GM12878 (cell line): ENCODE data around the gene TBC1D20.

Experiments used
- BCLAF1 ChIP-seq: fragments of 450-650 bp; IDR thresholded peaks from 2 replicates; pipeline ENCODE4 v1.6.1; 2017; ENCODE audit warnings: antibody characterized with exemption, mild to moderate bottlenecking, moderate library complexity
- EZH2 ChIP-seq: IDR thresholded peaks from 2 replicates; pipeline ENCODE4 v1.6.1; 2012; ENCODE audit warnings: low read depth, mild to moderate bottlenecking, control low read depth, inconsistent platforms, low read length, borderline replicate concordance; ENCODE audit not compliant: control insufficient read depth
- HCFC1 ChIP-seq: fragments of 150-350 bp; IDR thresholded peaks from 2 replicates; pipeline ENCODE4 v1.6.1; 2014; ENCODE audit warnings: low read length
- MYC ChIP-seq: IDR thresholded peaks from 2 replicates; pipeline ENCODE4 v1.6.1; 2011; ENCODE audit warnings: mild to moderate bottlenecking, low read length, moderate library complexity, inconsistent platforms; ENCODE audit not compliant: insufficient read depth, insufficient replicate concordance, insufficient read length, severe bottlenecking
- NFYA ChIP-seq: IDR thresholded peaks from 2 replicates; pipeline ENCODE4 v1.6.1; 2011; ENCODE audit warnings: low read depth, mild to moderate bottlenecking, low read length, improper control_type of control experiment, borderline replicate concordance
- NR2C2 ChIP-seq: IDR thresholded peaks from 2 replicates; pipeline ENCODE4 v1.6.1; 2011; ENCODE audit warnings: borderline replicate concordance, low read depth; ENCODE audit not compliant: control insufficient read depth, insufficient read length
- RELA ChIP-seq: fragments of 450-650 bp; IDR thresholded peaks from 2 replicates; pipeline ENCODE4 v1.8.0; 2014; ENCODE audit warnings: borderline replicate concordance; ENCODE audit not compliant: partially characterized antibody
- STAT3 ChIP-seq: IDR thresholded peaks from 2 replicates; pipeline ENCODE4 v1.6.1; 2011; ENCODE audit warnings: low read depth, low read length, improper control_type of control experiment
- TBL1XR1 ChIP-seq: IDR thresholded peaks from 2 replicates; pipeline ENCODE4 v1.6.1; 2012; ENCODE audit warnings: low read depth, low read length, improper control_type of control experiment
- TF ChIP-seq, protein P1 (sequence below): IDR thresholded peaks from 2 replicates; pipeline ENCODE4 v1.6.1; 2011; ENCODE audit warnings: borderline replicate concordance, low read depth, mild to moderate bottlenecking, moderate library complexity, low read length; ENCODE audit not compliant: insufficient read depth, poor library complexity, severe bottlenecking
- TF ChIP-seq, protein P2 (sequence below): IDR thresholded peaks from 2 replicates; pipeline ENCODE4 v1.6.1; 2011; ENCODE audit warnings: low read depth, low read length, improper control_type of control experiment, borderline replicate concordance
- TF ChIP-seq, protein P3 (sequence below), 3 experiments: IDR thresholded peaks in 2 of 3; conservative IDR thresholded peaks in 1 of 3; 2 replicates each; pipeline ENCODE4 v1.5.1; 2011; ENCODE audit warnings: low read depth in 3 of 3, low read length in 3 of 3, mild to moderate bottlenecking in 3 of 3, control low read depth in 2 of 3, moderate library complexity in 2 of 3, inconsistent platforms in 1 of 3, mixed read lengths in 1 of 3; ENCODE audit not compliant: control insufficient read depth in 2 of 3, insufficient read depth in 1 of 3; ENCODE audit errors: extremely low read depth in 1 of 3

DNA sequence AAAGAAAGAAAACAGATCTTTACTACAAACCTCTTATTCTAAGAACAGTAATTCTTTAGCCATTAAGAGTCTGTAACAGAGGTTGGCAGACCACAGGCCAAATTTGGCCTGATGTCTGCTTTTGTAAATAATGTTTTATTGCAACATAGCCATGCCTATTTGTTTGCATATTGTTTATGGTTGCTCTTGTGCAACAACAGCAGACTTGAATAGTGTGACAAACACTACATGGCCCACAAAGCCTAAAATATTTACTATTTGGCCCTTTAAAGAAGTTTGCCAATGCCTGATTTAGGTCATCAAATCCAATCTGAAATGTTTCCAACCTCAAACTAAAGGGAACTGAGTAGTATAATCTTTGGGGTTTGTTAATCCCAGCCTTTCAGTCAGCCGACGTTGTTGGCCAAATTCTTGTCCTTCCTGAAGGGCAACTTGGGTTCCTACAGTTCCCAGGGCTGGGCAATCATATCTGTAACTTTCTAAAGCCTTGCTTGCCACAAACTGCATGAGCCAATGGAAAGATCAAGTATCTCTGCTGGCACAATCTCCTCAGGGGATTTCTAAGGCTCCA, 33.9 kb upstream of the TBC1D20 start:
- TF ChIP-seq NFYA, result no peak
- TF ChIP-seq HCFC1, result no peak
- TF ChIP-seq BCLAF1, result no peak
- TF ChIP-seq, protein P1, sequence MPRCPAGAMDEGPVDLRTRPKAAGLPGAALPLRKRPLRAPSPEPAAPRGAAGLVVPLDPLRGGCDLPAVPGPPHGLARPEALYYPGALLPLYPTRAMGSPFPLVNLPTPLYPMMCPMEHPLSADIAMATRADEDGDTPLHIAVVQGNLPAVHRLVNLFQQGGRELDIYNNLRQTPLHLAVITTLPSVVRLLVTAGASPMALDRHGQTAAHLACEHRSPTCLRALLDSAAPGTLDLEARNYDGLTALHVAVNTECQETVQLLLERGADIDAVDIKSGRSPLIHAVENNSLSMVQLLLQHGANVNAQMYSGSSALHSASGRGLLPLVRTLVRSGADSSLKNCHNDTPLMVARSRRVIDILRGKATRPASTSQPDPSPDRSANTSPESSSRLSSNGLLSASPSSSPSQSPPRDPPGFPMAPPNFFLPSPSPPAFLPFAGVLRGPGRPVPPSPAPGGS, result no peak
- TF ChIP-seq RELA, result no peak
- TF ChIP-seq STAT3, result no peak
- no peak for TF ChIP-seq TBL1XR1
- TF ChIP-seq, protein P2, sequence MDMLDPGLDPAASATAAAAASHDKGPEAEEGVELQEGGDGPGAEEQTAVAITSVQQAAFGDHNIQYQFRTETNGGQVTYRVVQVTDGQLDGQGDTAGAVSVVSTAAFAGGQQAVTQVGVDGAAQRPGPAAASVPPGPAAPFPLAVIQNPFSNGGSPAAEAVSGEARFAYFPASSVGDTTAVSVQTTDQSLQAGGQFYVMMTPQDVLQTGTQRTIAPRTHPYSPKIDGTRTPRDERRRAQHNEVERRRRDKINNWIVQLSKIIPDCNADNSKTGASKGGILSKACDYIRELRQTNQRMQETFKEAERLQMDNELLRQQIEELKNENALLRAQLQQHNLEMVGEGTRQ, result no peak
- TF ChIP-seq EZH2, result no peak
- TF ChIP-seq, protein P3, sequence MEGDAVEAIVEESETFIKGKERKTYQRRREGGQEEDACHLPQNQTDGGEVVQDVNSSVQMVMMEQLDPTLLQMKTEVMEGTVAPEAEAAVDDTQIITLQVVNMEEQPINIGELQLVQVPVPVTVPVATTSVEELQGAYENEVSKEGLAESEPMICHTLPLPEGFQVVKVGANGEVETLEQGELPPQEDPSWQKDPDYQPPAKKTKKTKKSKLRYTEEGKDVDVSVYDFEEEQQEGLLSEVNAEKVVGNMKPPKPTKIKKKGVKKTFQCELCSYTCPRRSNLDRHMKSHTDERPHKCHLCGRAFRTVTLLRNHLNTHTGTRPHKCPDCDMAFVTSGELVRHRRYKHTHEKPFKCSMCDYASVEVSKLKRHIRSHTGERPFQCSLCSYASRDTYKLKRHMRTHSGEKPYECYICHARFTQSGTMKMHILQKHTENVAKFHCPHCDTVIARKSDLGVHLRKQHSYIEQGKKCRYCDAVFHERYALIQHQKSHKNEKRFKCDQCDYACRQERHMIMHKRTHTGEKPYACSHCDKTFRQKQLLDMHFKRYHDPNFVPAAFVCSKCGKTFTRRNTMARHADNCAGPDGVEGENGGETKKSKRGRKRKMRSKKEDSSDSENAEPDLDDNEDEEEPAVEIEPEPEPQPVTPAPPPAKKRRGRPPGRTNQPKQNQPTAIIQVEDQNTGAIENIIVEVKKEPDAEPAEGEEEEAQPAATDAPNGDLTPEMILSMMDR (IDR thresholded peaks at IDR 0.05 in 2 of 3, conservative IDR thresholded peaks at IDR 0.05 in 1 of 3; ENCODE audit: control insufficient read depth in 2 of 3, extremely low read depth in 1 of 3, insufficient read depth in 1 of 3, low read depth in 3 of 3, low read length in 3 of 3), result no peak
- no peak for TF ChIP-seq NR2C2
- TF ChIP-seq MYC, result no peak
